ENCODE measurements around the gene TMEM253. TPM values are rescaled to one million over a fixed set of nuclear protein-coding genes. Genes with fewer than 3 reads are reported as not detected.
A peak's percentile ranks its signal among the peaks of the same experiment; 100 is the strongest.

TMEM253 gene
- total RNA-seq, 4 donors from 2014 or later: 0.81 to 3.1 (median 2.8) TPM; not detected in 1

GRCh38 chr14:21095430-21096205 is 5.2 kb upstream of the TMEM253 start:
- intact Hi-C loops (cut with DNase I): no loop called here
- peaks cover 0 to 2% of the 10 kb centered on the region in 2 donors for H3K36me3 ChIP-seq
- WGBS, 2 donors: 53 to 67% methylated on average over 6 of the region's 6 CpGs
- no peak overlapping the region for H3K4me3 ChIP-seq (replicated peaks in 1 of 3)
- H3K4me1 ChIP-seq: peaks cover 45 to 63% of the 10 kb centered on the region in 2 donors
- H3K27ac ChIP-seq: no peak overlapping the region
- DNase-seq: no peak
- no peak for TF ChIP-seq POLR2A (IDR thresholded peaks at IDR 0.05)
- no peak for TF ChIP-seq CTCF (IDR thresholded peaks at IDR 0.05)
- H3K27me3 ChIP-seq: no peaks in the 10 kb centered on the region
- no peaks in the 10 kb centered on the region for H3K9me3 ChIP-seq

GRCh38 chr14:21096438-21096837 is 4.4 kb upstream of the TMEM253 start:
- intact Hi-C loops (cut with DNase I): no loop called here
- Histone ChIP-seq H3K36me3 (no peaks in the 10 kb centered on the region), H3K27ac (peak overlapping the region in 2 of 3 donors; percentile 94 to 95), H3K27me3 (no peaks in the 10 kb centered on the region), H3K9me3 (no peaks in the 10 kb centered on the region), H3K4me3 (replicated peaks in 1 of 3) (no peak overlapping the region), H3K4me1 (peaks cover 37 to 55% of the 10 kb centered on the region in 2 donors)
- no peak for TF ChIP-seq POLR2A (IDR thresholded peaks at IDR 0.05)
- TF ChIP-seq CTCF (IDR thresholded peaks at IDR 0.05): no peak
- DNase-seq: no peak
- 79 to 82% methylated on average over 3 of the region's 3 CpGs for WGBS, 2 donors

GRCh38 chr14:21096978-21097635 is 3.8 kb upstream of the TMEM253 start:
- no peaks in the 10 kb centered on the region for H3K27me3 ChIP-seq
- no peak for TF ChIP-seq CTCF (IDR thresholded peaks at IDR 0.05)
- no peak for TF ChIP-seq POLR2A (IDR thresholded peaks at IDR 0.05)
- H3K9me3 ChIP-seq: no peaks in the 10 kb centered on the region
- H3K4me1 ChIP-seq: peaks cover 36 to 48% of the 10 kb centered on the region in 2 donors
- WGBS, 2 donors: 52 to 56% methylated on average over 8 to 10 of the region's 10 CpGs
- no peaks in the 10 kb centered on the region for H3K36me3 ChIP-seq
- peak overlapping the region in 1 of 3 donors; percentile 55 for H3K4me3 ChIP-seq (replicated peaks in 1 of 3)
- H3K27ac ChIP-seq: peak overlapping the region; percentile 85 to 95 (median 94)
- no peak for DNase-seq
- intact Hi-C loops (cut with DNase I): no loop called here

GRCh38 chr14:21097636-21098075 is 3.2 kb upstream of the TMEM253 start:
- 4% methylated on average over 13 of the region's 19 CpGs; no CpG with 5 or more reads in 1 of the 2 donors for WGBS, 2 donors
- Histone ChIP-seq H3K4me1 (peaks cover 35 to 46% of the 10 kb centered on the region in 2 donors), H3K4me3 (replicated peaks in 1 of 3) (peak overlapping the region in 1 of 3 donors; percentile 55), H3K27me3 (no peaks in the 10 kb centered on the region), H3K9me3 (no peaks in the 10 kb centered on the region), H3K36me3 (no peaks in the 10 kb centered on the region), H3K27ac (peak overlapping the region; percentile 85 to 95 (median 94))
- TF ChIP-seq POLR2A (IDR thresholded peaks at IDR 0.05) (peak in 1 of 2 donors; percentile 26), CTCF (IDR thresholded peaks at IDR 0.05) (no peak)
- DNase-seq: peak; percentile 53 to 65
- intact Hi-C loops (cut with DNase I): no loop called here

All from thyroid gland (tissue), 4 donors.